DMS 273 treated with DMSO at 0.1 percent for 48 hours (cell line): ENCODE results near the gene IGF2BP3.

Source experiments
- DNase-seq: peaks from one replicate; lab custom pipeline; 2025; lab: John Stamatoyannopoulos, UW

Gene IGF2BP3

DNA sequence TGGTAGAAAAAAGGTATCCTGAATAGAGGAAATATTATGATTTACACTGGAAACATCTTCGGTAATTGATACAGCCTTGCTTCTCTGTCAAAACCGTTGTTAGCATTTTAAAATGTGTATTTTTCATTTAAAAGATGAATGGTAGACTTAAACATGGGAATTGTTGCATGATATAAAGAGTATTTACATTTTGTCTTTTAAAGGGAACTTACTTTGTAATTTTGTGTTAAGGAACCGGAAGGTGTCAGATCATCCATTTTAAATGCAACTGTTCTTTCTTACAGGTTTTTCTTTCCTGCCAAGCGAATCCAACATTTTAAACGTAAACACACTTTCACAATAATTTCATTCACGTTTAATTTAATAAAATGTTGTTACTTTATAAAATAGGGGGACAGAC, 1.8 kb upstream of the IGF2BP3 start:
- DNase-seq, result no peak

DNA sequence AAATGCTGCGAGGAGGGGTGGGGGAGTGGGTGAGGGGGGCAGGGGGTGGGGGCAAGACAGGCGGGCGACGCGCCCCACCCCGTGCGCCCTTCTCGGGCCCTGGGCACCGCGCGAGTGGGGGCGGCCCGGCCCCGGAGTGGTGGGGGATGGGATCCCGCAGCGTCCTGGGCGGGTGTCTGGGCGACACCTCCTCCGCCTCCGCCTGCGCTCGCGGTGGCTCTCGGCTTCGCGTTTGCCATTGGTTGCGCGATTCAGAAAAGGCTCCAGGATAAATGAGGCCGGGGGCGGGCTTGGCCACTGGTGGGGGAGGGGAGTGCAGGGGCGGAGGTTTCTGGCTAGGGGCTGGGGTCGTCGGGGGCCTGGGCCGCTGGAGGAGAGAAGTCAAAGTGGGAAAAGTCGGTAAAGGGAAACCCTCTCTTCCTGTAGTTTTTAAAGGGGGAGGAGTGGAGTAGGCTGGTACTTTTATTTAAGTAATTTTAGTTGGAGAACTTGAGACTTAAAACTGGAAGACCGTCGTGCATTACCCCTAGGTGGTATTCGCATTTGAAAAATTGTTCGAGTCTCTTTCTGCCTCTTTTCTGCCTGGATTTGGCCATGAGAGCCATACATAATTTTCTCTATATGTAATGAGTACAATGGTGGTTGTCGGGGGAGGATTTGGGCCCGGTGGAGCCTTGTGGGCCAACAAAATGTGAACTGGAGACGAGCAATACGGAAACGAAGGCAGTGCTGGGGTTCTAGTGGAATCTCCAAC, 992 bp upstream of the IGF2BP3 start:
- DNase-seq, result peak; percentile 88

DNA sequence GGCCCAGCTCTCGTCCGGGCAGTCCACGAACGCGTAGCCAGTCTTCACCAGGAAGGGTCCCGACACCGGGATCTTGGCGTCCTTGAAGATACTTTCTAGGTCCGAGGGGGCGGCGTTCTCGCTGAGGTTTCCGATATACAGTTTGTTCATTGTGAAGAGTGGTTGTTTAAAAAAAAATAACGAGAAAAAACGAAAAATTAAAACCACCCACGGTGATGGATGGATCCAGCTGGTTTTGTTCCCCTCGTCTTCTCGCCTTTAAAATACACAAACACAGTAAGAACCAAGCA, 385 bp downstream of the IGF2BP3 start:
- no peak for DNase-seq

DNA sequence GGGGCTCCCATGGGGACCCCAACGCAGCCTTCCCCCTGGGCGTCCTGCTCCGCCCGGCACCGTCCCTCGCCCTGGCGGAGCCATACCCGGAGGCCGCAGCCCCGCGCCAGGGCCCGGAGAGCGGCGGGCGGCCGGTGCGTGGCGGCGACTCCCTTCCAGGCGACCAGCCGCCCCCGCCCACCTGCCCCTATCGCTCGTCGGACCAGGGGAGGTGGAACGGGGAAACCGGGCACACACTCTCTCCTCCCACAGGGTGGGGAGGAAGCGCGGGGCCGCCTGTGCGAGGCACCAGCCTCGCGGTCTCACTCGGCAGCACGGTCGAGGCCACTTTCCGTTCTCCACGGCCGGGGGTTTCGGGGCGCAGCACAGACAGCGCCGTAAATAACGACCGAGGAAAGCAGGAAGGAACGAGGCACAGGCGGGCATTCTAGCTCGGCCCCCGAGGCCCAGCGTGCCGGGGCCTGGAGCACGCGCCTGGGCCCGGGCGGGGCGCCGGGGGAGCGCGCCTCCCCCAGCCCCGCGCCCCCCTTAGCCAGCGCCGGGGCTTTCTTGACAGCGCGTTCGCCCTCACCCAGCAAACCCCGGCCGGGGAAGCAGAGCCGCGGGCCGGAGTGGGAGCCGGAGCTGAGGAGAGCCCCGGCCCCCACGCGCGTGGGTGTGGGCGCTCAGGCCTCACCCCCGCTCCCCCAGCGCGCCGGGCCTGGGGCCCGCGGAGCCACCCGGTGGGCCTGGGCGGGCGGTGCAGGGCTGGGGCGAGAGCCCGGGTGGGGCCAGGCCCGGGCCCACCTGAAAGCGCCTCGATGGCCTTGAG, 936 bp downstream of the IGF2BP3 start:
- DNase-seq, result no peak

DNA sequence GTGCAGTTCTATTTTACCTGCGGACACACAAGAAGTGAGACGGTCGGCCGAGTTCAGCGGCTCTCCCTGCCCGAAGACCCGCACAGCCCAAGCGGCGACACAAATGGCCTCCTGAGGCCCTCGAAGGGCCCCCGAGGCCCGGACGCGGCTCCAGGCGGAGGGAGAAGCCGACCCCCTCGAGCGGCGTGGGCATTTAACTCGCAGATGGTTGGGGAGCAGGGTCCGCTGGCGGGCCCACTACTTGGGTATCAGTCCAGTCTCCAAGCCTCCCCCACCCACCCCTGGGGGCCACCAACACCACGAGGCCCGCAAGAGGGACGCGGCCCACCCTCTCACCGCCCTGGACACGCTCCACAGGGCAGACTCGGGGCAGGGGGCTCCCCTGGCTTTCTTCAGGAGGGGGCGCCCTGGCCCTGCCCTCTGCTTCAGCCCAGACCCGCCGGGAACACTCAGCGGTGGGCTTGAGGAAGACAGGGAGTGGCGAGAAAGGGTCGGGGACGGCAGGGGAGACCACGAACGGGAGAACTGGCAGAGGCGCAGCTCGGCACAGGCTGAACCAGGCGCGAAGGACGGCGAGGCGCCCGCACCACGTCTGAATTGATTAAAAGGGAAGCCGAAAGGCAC, 1.7 kb downstream of the IGF2BP3 start:
- no peak for DNase-seq

DNA sequence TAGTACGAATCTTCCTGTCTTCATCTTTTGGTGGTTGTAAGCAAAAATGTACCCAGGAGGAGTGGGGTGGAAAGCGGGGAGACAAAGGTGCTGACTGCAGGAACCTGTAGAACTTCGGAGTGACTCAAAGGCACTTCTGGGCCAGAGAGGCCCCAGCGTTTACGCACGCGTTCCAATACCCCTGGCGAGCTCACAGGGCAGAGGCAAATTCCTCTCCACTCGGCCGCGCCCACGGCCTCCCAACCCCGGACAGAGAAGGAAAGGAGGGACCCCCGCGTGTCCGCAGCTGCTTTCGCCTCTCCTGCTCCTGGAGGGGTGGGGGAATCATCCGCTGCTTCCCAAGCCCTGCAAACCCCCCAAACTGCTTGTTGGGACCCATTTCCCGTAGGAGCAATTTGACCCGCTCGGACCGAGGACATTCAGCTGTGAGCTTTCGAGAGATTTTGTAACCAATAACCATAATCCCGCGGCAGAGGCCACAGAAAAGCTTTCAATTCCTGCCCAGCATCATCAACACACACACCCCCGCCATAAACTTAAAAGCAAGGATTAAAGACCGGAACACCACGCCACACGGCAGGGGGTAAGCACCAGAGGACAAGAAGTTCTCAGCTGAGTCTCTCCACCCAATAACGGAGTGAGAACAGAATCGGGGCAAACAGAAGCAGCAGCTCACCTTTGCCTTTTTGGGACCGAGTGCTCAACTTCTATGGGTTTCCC, 2.3 kb downstream of the IGF2BP3 start:
- peak; percentile 32 for DNase-seq

DNA sequence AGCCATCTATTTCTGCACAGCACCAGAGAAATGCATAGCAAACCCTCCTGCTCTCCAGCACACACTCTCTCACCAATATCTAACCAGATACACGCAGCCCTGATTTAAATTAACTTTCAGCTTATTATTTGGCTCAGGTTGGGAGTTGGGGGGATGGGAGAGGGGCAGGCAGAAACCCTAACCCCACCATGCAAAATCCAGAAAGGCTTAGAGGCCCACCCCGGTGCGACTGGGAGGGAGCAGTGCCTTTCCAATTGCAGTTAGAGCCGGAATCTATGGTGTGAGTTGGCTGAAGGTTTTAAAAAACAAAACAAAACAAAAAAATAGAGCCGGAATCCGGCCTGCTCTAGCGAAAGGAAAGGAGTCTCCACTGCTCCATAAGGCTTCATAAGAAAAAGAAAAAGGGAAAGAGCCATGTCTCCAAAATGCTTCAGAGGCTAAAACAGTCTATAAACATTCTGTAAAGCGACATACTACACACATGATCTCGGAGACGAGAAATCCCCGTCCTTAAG, 2.9 kb downstream of the IGF2BP3 start:
- DNase-seq, result no peak

DNA sequence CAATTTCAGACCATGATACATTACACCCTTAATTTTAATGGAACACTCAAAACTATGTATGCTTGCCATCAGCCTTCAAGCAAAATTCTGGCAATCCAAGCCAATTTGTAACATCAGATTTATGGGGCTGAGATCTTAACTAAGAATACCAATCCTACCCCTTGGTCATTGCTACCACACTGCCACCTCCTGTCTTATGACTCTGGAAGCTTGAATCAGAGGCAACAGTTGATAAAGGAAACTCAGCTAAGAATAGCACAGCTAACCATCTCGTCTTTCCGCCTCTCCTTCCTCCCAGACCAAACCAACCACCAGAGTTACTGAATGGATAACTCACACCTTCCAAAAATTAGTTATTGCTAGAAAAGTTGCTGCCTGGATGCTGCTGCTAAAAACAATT, 7.4 kb downstream of the IGF2BP3 start:
- DNase-seq, result no peak

DNA sequence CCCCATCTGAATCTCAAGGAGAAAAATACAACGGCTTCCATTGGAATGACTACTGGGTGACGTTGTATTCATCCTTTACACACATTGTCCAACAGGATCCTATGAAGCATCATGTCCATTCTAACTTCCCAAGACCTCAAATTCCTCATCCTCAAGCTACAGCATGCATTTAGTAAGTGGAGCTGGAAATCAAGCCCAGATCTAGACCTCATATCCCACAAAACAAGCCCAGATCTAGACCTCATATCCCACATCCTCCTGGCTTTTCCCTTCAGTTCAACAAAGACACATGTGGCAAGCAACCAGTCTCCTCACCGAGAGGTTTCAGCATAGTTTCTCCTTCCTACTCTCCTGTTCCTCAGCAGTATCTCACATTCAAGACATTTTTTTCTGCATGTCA, 12.2 kb downstream of the IGF2BP3 start:
- DNase-seq, result no peak

DNA sequence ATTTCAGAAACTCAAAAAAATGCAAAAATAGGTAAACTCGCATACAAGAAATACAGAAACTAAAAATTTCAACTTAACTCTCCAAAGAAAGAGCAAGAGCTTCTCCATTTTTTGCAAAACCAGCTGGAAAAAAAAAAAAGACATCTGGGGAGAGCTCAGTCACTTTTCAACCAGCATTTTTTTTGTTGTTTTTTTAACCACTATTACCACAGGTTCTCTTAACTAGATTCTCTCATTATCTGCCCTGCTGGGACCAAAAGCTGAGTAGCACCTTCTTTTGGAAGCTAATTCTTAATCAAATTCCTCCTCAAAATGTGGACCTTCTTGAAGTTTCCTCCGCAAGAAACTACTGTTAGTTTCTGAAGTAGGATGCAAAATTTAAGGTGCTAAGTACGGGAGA, 14.2 kb downstream of the IGF2BP3 start:
- no peak for DNase-seq

DNA sequence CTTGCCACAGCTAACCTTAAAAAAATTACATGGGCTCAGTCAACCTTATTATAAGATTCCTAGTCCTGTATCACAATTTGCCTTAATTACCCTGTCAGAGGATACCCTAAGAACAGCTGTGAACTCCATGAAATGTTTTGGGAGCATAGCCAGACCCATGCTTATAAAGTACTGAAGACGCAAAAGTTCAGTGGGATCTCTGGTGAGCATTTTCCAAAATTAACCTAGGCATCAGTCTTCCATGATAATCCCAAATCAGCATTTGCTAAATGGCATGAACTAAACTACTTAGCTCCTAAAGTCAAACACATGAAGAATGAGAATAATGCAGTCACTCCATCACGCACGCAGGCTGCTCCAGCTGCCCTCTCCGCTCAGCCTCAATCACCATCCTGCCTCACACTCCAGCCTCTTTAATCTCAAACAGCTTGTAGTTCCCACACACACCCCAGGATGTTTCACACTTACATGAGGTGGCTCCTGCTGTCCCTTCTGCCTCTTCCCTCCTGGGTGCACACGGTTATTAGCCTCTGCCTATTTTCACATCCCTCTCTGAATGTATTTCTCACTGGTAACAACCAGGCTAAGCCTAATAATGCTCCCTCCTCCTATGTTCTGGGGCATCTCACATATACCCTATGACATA, 15.3 kb downstream of the IGF2BP3 start:
- DNase-seq, result no peak

DNA sequence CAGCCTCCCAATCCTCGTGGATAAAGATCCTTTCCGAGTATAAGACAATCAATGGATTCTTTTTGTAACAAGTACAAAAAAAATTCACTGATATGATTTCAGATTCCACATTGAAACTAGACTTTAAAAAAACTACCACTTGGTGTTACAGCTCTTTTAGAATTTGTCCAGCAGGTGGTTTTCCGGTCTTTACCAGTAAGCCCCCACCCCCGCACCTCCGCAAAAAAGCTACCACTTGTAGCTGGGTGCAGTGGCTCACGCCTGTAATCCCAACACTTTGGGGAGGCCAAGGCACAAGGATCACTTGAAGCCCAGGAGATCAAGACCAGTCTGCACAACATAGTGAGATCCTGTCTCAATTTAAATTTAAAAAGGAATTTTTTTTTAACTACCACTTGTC, 19.8 kb downstream of the IGF2BP3 start:
- no peak for DNase-seq

DNA sequence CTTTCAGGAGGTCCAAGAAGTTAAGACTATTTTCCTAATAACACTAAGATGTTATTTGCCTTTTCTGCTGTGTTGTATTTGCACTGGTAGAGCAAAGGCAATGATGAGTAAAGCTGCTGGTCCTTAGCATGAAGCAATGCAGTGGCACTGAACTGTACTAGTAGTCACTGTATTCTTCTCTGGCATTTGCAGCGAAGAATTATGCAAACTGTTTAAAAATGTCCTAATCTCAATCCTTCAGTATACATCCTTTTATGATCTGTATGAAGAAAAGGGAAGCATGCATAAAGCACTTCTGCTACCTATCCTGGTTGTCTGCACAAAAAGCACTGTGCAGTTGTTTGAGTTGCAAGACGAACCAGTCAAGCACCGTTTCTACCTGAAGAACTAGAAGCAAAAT, 20.4 kb downstream of the IGF2BP3 start:
- DNase-seq, result no peak

DNA sequence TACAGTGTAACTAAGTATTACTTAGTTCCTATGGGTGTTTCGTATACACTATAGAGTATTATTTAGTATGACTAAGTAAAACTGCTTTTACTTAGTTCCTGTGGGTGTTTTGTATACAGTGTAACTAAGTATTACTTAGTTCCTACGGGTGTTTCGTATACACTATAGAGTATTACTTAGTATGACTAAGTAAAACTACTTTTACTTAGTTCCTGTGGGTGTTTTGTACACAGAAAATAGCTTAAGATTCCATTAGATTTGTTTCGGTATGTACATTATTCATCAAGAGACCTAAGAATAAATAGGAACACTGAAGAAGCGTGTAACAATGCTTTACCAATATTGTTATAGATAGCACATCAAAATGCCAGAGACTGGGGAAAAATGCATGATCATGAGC, 25.0 kb downstream of the IGF2BP3 start:
- no peak for DNase-seq

DNA sequence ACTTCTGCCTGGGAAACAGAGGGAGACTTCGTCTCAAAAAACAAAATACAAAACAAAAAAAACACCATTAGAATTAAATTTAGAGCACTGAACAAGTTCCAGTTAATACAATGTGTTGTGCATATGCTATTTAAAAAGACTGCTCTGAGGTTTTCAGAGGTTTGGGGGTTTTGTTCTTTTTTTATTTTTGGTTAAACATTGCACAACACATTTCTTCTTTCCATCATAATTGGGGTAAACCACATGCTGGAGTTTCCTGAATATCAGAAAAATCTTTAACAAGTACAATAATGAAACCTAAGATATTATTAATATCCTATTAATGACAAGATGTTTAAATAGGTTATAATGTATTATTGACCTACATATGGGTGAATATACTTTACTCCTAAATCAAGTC, 26.3 kb downstream of the IGF2BP3 start:
- no peak for DNase-seq

DNA sequence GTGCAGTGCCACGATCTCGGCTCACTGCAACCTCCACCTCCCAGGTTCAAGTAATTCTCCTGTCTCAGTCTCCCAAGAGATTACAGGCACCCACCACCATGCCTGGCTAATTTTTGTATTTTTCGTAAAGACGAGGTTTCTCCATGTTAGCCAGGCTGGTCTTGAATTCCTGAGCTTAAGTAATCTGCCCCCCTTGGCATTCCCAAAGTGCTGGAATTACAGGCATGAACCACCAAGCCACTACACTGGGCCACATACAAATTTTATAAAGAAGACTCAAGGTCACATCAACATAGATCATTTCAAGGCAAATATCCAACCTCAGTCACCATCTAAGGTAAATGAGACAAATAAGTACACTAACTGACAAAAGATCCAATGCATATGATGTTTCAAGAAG, 32.1 kb downstream of the IGF2BP3 start:
- DNase-seq, result no peak

DNA sequence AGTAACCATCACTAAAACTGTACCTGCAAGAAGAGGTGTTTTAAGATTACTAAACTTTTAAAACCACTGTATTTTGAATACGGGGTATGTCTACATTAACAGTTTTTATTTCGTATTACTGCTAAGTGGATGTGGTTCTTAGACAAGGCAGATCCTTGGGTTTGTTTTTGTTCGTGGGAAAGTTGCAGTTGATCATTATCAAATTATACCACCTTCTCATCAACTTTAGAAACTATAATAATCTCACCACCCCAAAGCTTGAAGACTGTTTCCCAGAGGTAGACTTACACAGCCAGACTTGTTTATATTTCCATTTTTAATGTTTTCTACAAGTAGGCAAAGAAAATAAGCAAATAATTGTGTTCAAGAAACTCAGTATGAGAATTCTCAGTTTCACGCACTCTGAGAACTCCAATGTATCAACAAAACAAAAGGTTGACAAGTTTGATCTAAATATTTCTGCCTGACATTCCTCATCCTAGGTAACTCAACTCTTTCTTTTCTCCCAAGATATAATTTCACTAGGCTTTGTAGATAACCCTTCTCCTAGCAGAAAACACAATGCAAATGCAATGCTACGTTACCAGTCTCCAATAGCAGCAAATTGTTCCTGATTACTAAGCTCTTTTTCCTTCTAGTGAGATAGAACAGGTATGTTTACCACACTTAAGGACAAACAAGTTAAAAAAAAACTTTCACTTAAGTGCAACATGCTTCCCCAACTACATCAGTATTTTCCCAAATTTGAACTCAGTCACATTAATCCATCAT, 36.0 kb downstream of the IGF2BP3 start:
- DNase-seq, result no peak

DNA sequence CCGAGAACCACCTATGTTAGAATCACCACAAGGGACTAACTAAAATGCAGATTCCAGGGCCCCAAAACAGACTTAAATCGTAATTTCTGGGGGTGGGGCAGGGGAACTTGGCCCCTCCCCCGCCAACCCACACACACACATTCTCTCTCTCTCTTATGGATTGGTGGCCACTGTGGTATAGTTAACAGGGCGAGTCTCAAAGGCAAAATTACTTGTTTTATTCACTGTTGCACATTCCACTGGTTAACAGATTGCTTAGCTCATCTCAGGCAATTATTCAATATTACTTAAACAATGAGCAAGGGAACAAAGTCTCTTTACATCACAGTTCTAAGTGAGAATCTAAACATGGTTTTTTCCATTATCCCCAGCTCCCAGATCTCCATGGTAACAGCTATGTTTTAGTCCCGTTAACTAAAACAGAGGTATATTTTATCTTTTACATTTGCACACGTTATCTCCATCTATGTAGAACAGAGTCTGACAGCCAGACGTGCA, 38.5 kb downstream of the IGF2BP3 start:
- no peak for DNase-seq

DNA sequence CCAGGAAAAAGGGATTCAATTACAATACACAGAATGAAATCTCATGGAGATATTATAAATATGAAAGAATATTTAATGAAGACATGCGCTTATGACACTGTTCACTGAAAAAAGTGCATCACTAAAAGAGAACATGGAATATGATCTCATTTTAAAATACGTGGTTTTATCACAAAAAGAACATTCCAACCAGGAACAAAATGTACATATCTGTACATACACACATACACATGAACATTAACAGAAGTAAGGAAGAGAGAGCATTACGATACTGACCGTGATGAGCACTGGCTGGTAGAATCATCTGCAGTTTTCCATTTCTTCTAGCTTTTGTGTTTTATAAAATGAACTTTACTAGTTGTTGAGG, 39.4 kb downstream of the IGF2BP3 start:
- no peak for DNase-seq

DNA sequence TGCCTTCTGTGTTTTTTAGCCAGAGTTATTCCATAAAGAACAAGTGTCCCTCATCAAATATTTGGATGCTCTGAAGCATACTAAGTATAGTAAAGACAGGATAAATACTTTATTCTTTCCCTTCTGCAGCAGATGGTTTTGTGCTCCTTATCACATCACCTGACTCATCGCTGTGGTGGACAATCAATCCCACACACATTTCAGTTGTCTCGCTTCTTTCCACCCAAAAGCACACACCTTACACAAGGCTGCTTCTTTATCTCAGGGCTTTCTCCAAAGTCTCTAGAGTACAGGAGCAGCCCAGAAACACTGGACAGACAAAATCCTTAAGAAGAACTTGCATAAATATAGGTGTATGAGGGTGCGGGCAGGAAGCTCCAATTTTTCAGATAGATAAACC, 43.4 kb downstream of the IGF2BP3 start:
- DNase-seq, result no peak

DNA sequence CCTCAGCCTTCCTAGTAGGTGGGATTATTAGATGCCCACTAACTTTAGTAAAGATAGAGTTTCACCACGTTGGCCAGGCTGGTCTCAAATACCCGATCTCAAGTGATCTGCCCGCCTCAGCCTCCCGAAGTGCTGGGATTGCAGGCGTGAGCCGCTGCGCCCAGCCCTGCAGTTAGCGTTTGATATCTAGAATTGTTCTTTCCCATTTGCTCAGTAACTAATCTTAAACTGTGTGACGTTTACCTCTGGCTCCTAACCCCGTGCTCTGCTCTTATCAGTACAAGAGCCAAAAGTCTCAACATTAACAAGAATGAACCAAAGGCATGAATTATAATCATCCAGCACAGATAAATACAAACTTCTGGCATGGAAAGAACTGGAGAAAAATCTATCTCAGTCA, 47.4 kb downstream of the IGF2BP3 start:
- DNase-seq, result no peak
